ENCODE results near the gene BEGAIN. TPM values are rescaled to one million over a fixed set of nuclear protein-coding genes. Genes with fewer than 3 reads are reported as not detected.
"Not testable (repeated sequence)": the region's sequence is repeated elsewhere in the genome, so short reads cannot be mapped to it uniquely, and the experiment has no call there.

The BEGAIN gene
- total RNA-seq, 1 experiment from 2014 or later, result 3.3 TPM

GRCh38 chr14:100523131-100523842 lies 63.9 kb downstream of the BEGAIN start:
- Histone ChIP-seq H3K4me3 (ENCODE audit: insufficient read depth, low read depth, low read length) (no peak overlapping the region), H3K27me3 (ENCODE audit: control insufficient read depth, insufficient read depth, low read length) (no peaks in the 10 kb centered on the region), H3K36me3 (replicated peaks; ENCODE audit: control insufficient read depth, insufficient read depth, low read length) (peaks cover 4% of the 10 kb centered on the region)
- peak; percentile 15 for DNase-seq

- Histone ChIP-seq H3K4me3 (ENCODE audit: insufficient read depth, low read depth, low read length) (no peak overlapping the region), H3K36me3 (replicated peaks; ENCODE audit: control insufficient read depth, insufficient read depth, low read length) (peaks cover 4% of the 10 kb centered on the region), H3K27me3 (ENCODE audit: control insufficient read depth, insufficient read depth, low read length) (no peaks in the 10 kb centered on the region)
- peak; percentile 73 for DNase-seq
These were observed 64.6 kb downstream of the BEGAIN start for GRCh38 chr14:100522616-100523099.

GRCh38 chr14:100506053-100506452 lies 81.2 kb downstream of the BEGAIN start:
- not testable (repeated sequence) for H3K27me3 ChIP-seq (ENCODE audit: control insufficient read depth, insufficient read depth, low read length); H3K4me3 ChIP-seq (ENCODE audit: insufficient read depth, low read depth, low read length); DNase-seq; H3K36me3 ChIP-seq (replicated peaks; ENCODE audit: control insufficient read depth, insufficient read depth, low read length)

GRCh38 chr14:100504372-100505078 lies 82.7 kb downstream of the BEGAIN start:
- no peaks in the 10 kb centered on the region for H3K27me3 ChIP-seq (ENCODE audit: control insufficient read depth, insufficient read depth, low read length)
- no peak overlapping the region for H3K4me3 ChIP-seq (ENCODE audit: insufficient read depth, low read depth, low read length)
- H3K36me3 ChIP-seq (replicated peaks; ENCODE audit: control insufficient read depth, insufficient read depth, low read length), result no peaks in the 10 kb centered on the region; the same call in 1 of the 2 replicates
- DNase-seq, result no peak

GRCh38 chr14:100503251-100503650 lies 84.0 kb downstream of the BEGAIN start:
- Histone ChIP-seq H3K4me3 (ENCODE audit: insufficient read depth, low read depth, low read length) (no peak overlapping the region), H3K36me3 (replicated peaks; ENCODE audit: control insufficient read depth, insufficient read depth, low read length) (no peaks in the 10 kb centered on the region; the same call in 1 of the 2 replicates), H3K27me3 (ENCODE audit: control insufficient read depth, insufficient read depth, low read length) (no peaks in the 10 kb centered on the region)
- no peak for DNase-seq

GRCh38 chr14:100502622-100503220 lies 84.5 kb downstream of the BEGAIN start:
- Histone ChIP-seq H3K4me3 (ENCODE audit: insufficient read depth, low read depth, low read length) (no peak overlapping the region), H3K36me3 (replicated peaks; ENCODE audit: control insufficient read depth, insufficient read depth, low read length) (no peaks in the 10 kb centered on the region; the same call in 1 of the 2 replicates), H3K27me3 (ENCODE audit: control insufficient read depth, insufficient read depth, low read length) (no peaks in the 10 kb centered on the region)
- DNase-seq, result no peak

GRCh38 chr14:100500128-100500527 lies 87.1 kb downstream of the BEGAIN start:
- Histone ChIP-seq H3K4me3 (ENCODE audit: insufficient read depth, low read depth, low read length) (no peak overlapping the region), H3K36me3 (replicated peaks; ENCODE audit: control insufficient read depth, insufficient read depth, low read length) (no peaks in the 10 kb centered on the region; the same call in 1 of the 2 replicates), H3K27me3 (ENCODE audit: control insufficient read depth, insufficient read depth, low read length) (no peaks in the 10 kb centered on the region)
- DNase-seq, result no peak

- no peak overlapping the region for H3K4me3 ChIP-seq (ENCODE audit: insufficient read depth, low read depth, low read length)
- no peak for DNase-seq
These were observed 89.1 kb downstream of the BEGAIN start for GRCh38 chr14:100498068-100498467.

GRCh38 chr14:100495917-100496316 lies 91.3 kb downstream of the BEGAIN start:
- H3K27me3 ChIP-seq (ENCODE audit: control insufficient read depth, insufficient read depth, low read length), result no peaks in the 10 kb centered on the region
- H3K4me3 ChIP-seq (ENCODE audit: insufficient read depth, low read depth, low read length), result no peak overlapping the region
- no peak for DNase-seq
- no peaks in the 10 kb centered on the region for H3K36me3 ChIP-seq (replicated peaks; ENCODE audit: control insufficient read depth, insufficient read depth, low read length)

More at GRCh38 chr14:100498068-100498467, 89.1 kb downstream of the BEGAIN start:
- Histone ChIP-seq H3K36me3 (replicated peaks; ENCODE audit: control insufficient read depth, insufficient read depth, low read length) (no peaks in the 10 kb centered on the region; the same call in 1 of the 2 replicates), H3K27me3 (ENCODE audit: control insufficient read depth, insufficient read depth, low read length) (no peaks in the 10 kb centered on the region)

GRCh38 chr14:100494645-100495044 lies 92.6 kb downstream of the BEGAIN start:
- H3K36me3 ChIP-seq (replicated peaks; ENCODE audit: control insufficient read depth, insufficient read depth, low read length), result no peaks in the 10 kb centered on the region
- no peak overlapping the region for H3K4me3 ChIP-seq (ENCODE audit: insufficient read depth, low read depth, low read length)
- no peak for DNase-seq
- no peaks in the 10 kb centered on the region for H3K27me3 ChIP-seq (ENCODE audit: control insufficient read depth, insufficient read depth, low read length)

GRCh38 chr14:100490252-100490651 lies 97.0 kb downstream of the BEGAIN start:
- H3K4me3 ChIP-seq (ENCODE audit: insufficient read depth, low read depth, low read length), result no peak overlapping the region
- H3K27me3 ChIP-seq (ENCODE audit: control insufficient read depth, insufficient read depth, low read length), result no peaks in the 10 kb centered on the region
- H3K36me3 ChIP-seq (replicated peaks; ENCODE audit: control insufficient read depth, insufficient read depth, low read length), result no peaks in the 10 kb centered on the region
- DNase-seq, result no peak

GRCh38 chr14:100488057-100488456 lies 99.2 kb downstream of the BEGAIN start:
- no peaks in the 10 kb centered on the region for H3K27me3 ChIP-seq (ENCODE audit: control insufficient read depth, insufficient read depth, low read length)

GRCh38 chr14:100487304-100487703 lies 99.9 kb downstream of the BEGAIN start:
- H3K4me3 ChIP-seq (ENCODE audit: insufficient read depth, low read depth, low read length), result no peak overlapping the region
- DNase-seq, result no peak
- no peaks in the 10 kb centered on the region for H3K27me3 ChIP-seq (ENCODE audit: control insufficient read depth, insufficient read depth, low read length)
- H3K36me3 ChIP-seq (replicated peaks; ENCODE audit: control insufficient read depth, insufficient read depth, low read length), result no peaks in the 10 kb centered on the region

More at GRCh38 chr14:100488057-100488456, 99.2 kb downstream of the BEGAIN start:
- H3K36me3 ChIP-seq (replicated peaks; ENCODE audit: control insufficient read depth, insufficient read depth, low read length), result no peaks in the 10 kb centered on the region
- no peak for DNase-seq
- no peak overlapping the region for H3K4me3 ChIP-seq (ENCODE audit: insufficient read depth, low read depth, low read length)
